Endometrium (tissue), 2 donors: Measurements from ENCODE around the gene PPP1R12B.
"Not testable (repeated sequence)": the region's sequence is repeated elsewhere in the genome, so short reads cannot be mapped to it uniquely, and the experiment has no call there.

Experiments
- FAIRE-seq: peaks from 2 replicates; lab custom pipeline; 2012; peaks lifted over from hg19 to GRCh38; lab: Jason Lieb, UNC
- donor health status: control.
- donor health status: control.

The PPP1R12B gene

DNA sequence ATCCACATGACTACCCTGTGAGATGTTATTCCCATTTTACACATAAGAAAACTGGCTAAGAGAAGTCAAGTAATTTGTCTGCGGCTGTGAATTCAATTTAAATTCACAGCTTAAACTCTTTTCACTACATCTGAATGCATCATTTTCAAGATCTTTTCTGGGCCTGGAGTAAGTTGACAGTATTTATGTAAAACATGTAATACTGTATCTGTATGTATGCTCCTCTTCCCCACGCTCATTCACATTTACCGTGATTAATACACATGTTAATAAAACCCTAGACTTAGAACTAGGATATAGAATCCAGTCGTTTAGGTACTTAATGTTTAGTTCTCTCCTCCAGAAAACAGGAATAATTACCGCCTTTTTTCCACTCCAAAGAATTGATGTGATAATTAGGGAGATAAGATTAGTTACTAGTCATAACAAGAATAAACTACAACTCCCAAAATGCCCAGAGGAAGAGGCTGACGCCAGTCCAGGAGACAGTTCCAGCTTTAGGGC lies 442 bp upstream of the PPP1R12B start:
- no peak for FAIRE-seq

DNA sequence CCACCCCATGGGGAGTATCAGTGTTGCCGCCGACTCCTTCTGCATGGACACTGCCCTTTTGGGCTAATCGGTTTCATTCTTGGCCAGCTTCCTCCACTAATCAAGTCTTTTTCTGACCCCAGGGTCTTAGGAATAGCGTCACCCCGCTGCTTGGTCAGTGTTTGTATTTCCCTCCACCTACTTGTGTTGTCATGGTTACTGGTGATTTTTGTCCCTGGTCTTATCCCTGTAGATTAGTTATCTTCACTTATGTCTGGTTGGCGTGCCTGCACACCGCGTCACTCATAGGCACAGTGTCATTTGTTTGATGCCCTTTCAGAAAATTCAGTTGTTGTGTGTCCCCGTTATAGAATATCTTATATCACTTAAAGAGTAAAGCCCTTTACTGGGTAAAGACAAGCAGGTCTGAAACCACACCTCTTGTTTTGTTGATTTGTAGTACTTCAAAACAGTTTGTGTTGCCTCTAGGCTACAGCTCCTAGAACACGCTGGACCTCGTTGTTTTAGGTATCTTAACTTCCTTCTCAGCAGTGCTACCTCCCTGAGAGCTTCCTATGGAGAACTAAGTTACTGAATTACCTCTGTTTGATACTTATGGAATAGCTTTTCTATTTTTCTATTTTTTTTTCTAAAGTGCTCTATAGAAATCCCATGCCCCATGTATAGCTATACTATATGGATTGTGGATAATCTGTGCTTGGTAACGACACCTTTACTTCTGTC lies 868 bp downstream of the PPP1R12B start:
- no peak for FAIRE-seq

DNA sequence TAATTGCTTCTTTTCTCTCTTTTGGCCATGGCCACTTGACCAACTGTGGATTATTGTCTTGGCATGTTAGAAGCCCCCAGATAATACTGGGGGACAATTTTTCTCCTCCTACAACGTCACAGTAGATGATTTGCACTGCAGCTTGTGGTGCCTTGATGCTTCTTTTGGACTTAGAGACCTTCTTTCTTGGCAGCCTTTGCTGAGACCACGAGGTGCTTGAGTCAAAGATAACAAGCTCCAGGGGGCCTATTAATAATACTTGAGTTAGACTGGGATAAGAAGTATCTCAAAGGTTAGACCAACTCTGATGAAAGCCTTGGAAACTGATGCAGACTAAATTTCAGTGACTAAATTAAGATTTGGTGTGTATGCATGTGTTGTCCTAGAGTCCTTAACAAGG lies 3.2 kb downstream of the PPP1R12B start:
- FAIRE-seq = no peak

DNA sequence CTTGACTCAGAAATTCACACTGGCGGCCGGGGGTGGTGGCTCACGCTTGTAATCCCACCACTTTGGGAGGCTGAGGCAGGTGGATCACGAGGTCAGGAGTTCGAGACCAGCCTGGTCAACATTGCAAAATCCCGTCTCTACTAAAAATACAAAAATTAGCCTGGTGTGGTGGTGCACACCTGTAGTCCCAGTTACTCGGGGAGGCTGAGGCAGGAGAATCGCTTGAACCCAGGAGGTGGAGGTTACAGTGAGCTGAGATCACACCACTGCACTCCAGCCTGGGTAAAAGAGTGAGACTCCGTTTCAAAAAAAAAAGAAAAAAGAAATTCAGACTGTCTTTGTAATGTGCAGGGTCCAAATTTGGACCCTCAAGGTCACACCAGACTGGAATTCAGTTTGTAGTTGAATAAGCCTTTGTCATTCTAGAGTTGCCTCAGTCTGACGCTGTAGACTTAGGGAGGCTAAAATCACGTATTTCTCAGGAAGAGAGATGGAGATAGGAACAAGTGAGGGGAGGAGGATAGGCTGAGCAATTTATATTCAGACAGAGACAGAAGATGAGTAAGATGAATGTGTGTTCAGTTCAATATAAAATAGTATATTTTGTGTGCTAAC lies 4.2 kb downstream of the PPP1R12B start:
- FAIRE-seq = not testable (repeated sequence)

DNA sequence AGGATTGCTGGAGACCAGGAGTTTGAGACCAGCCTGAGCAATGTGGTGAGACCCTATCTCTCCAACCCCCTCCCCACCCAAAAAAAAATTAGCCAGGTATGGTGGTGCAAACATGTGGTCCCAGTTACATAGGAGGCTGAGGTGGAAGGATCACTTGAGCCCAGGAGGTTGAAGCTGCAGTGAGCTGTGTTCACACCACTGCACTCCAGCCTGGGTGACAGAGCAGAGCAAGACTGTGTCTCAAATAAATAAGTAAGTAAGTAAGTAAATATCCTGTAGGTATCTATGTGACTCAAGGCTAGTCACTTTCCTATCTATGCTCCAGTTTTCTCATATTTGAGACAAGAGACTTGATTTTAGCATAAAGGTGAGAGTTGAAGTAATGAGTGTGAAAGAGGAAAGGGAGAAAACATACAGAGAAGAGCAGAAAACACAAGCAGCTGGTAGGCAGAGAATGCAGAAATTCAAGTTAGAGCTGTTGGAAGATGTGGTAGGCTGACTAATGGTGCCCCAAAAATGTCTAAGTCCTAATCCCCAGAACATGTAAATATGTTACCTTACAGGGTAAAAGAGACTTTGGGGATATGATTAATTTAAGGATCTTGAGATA lies 7.5 kb downstream of the PPP1R12B start:
- FAIRE-seq = no peak

DNA sequence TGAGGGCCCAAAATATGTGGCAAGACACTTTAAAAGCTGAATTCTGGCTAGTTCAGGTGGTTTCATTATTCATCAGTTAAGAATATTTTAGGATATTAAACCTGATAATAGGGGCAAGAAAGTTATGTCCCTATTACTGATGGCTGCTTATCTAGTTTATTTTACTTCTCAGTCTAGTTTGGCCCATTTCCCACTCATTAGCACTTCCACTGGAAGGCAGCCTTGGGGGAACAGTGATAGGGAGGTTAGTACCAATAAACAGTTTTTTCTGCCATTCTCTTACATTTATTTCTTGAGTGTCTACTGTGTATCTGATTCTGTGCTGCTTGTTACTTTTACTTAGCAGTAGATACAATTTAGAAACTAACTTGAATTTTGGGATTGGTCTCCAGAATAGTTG lies 9.0 kb downstream of the PPP1R12B start:
- FAIRE-seq = no peak

DNA sequence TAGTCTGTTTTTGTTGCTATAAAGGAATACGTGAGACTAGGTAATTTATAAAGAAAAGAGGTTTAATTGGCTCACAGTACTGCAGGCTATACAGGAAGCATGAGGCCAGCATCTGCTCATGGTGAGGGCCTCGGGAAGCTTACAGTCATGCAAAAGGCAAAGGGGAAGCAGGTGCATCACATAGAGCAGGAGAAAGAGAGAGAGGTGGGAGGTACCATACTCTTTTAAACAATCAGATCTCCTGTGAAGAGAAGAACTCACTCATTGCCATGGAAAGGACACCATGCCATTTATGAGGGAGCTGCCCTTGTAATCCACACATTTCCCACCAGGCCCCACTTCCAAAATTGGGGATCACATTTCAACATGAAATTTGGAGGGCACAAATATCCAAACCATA lies 12.7 kb downstream of the PPP1R12B start:
- FAIRE-seq = no peak

DNA sequence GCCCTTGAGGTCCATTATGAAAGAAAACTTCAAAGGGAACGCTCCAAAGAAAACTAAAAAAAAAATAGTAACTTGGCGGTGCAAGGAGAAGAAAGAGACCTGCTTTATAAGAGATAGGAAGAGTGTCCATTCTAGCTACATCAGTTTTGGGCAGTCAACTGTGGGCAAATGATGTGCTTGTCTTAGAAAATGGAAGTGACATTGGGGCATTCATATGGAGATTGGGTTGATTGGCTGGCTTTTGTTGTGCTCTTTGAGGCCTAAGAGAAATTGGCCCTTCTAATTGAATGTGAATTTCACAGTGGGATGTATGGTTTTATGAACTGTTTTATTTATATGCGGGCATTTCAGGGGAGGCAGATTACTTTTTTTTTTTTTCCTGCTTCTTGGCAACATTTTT lies 13.2 kb downstream of the PPP1R12B start:
- no peak for FAIRE-seq

DNA sequence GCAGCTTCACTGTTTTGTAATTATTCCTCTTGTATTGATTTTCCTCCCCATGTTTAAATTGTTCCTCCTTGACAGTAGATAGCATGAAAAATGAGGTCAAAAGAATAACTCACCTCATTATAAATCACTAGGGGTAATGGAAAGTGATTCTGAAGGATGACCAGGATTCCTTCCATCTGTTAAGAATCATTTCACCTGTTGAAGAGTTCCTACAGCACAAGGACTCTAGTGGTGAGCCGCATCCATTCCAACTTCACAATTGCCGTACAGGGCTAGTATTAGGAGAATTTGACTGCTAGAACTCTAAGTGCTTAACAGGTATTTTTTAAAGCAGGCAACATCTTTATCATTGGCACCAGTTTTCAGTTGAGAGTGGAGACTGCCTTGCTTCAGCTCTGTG lies 13.7 kb downstream of the PPP1R12B start:
- no peak for FAIRE-seq

DNA sequence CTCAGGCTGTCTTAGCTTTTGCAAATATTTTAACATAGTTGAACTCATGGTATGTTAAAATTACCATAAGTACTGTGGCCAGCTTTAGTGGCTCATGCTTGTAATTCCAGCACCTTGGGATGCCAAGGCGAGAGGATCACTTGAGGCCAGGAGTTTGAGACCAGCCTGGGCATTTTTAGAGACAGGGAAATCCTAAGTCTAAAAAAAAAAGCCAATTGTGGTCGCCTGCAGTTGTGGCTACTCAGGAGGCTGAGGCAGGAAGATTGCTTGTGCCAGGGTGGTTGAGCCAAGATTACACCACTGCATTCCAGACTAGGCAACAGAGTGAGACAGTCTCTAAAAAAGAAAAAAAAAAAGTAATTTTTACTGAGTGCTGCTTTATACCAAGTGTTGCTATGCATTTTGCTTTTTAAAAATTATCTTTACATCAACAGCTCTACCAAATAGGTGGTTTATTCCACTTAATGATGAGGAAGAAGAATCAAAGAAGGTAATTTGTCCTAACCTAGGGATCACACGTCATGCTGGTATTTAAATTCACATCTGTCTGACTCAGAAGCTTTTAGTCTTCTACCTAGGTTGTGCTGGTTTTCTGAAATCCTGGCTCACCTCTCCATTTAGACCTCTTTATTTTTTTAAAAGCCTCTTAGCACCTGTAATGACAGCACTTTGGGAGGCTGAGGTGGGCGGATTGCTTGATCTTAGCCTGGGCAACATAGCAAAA lies 16.8 kb downstream of the PPP1R12B start:
- no peak for FAIRE-seq

DNA sequence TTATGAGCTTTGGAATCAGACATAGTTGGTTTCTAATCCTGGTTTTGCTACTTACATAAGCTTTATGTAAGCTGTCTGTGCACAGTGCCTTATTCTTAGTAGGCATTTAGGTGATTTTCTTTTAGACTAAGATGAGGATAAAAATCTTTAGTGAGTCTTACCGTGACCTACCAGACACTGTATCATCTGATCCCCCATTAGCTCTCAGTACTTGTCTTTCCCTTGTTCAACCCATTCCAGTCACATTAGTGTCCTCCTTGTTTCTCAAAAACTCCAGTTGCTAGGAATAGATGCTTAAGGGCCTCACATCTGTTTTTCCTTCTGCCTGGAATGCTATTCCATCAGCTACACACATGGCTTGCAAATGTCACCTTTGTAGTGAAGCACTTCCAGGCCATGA lies 18.8 kb downstream of the PPP1R12B start:
- no peak for FAIRE-seq

DNA sequence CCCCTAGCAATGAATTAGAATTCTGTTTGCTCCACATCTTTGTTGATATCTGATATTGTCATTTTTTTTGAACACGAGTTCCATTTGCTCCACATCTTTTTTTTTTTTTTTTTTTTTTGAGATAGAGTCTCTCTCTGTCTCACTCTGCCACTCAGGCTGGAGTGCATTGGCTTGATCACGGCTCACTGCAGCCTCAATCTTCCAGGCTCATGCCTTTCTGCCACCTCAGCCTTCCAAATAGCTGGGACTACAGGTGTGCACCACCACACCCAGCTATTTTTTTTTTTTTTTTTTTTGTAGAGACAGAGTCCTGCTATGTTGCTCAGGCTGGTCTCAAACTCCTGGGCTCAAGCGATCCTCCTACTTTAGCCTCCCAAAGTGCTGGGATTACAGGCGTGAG lies 22.4 kb downstream of the PPP1R12B start:
- FAIRE-seq = not testable (repeated sequence)

DNA sequence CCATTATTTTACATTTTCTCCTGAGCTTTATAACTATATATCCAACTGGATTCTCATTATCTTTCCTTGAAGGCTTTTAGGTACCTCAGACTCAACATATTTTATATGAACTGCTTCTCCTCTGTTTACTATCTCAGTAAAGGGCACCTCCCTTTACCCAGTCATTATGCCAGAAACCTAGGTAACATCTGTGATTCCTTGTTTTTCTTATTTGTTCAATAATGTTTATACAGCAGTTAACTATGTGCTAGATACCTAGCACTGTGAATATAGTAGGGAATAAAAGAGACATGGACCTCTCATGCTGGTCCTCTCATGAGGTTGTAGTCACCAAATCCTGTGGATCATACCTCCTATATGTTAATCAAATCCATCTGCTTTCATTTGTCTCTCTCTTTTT lies 25.6 kb downstream of the PPP1R12B start:
- no peak for FAIRE-seq

DNA sequence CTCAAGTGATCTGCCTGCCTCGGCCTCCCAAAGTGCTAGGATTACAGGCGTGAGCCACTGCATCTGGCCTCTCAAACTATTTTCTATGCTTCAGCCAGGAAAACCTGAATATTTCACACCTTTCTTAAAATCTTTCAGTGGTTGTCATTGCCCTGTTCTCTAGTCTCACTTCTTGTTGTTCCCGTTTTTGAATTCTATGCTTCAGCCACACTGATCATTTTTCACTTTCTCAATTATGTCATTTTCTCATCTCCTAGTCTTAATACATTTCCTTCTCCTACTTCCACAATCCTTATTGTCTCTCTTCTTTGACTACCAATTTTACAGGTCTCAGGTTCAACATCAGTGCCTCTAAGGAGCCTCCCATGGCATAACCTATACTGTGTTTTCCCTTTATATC lies 26.7 kb downstream of the PPP1R12B start:
- FAIRE-seq = not testable (repeated sequence)

DNA sequence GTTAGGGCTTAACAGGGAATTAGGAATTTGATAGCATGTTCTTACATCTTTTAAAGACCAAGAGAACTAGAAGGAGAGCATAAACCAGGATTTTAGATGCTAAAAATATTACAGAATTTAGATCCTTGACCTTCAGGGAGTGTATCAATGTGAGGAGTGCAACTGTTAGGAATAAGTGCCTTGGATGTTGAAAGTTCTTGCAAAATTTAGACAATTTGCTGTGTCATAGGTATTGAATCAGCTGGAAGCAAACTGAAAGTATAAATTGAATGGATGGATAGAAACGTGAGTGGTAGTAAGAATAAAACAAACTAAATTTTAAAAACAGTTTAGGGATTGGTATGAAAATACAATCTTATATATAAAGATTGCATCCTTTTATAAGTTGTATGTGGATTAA lies 27.7 kb downstream of the PPP1R12B start:
- no peak for FAIRE-seq

DNA sequence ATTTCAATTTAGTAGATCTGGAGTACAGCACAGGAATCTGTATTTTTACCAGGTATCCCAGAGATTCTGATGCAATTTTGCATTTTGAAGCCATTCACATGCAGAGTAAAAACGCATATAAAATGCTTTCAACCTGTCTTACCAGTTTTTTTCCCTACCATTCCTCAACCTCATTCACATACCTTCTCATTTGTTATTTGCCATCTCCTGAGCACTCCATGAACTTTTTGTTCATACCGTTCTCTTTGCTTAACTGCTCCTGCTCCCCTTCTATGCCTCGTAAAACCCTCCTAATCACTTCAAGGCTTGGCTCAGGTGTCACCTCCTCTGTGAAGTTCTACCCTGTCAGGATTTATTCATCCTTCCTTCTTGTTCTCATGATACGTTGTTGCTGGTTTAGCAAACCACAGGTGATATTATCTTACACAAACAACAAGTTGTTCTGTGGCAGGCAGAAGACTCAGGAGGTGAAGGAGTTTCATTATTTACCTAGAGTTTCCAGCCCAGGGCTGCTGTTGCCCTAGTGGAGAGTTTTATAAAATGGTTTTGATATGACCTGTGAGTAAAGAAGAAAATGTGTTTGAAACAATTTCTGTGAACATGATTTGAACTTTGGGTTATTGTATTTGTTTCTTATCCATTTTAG lies 31.5 kb downstream of the PPP1R12B start:
- FAIRE-seq = not testable (repeated sequence)

DNA sequence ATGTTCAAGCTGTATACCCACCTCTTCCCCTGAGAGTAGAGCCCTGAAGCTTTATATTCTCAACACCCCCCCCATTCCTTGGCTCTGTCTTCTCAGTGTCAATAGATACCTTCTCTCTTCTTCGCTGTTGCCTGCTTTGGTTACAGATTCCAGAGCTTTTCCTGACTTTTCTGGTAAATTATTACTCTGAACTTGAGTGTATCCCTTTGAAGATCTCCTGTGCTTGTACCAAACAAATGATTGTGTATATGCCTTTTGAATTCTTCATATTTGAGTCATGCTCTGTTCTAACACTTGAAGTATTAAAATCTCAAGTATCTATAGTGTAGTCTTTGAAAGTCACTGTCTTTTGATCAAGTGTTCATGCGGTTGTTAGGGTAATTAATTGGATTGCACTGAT lies 32.0 kb downstream of the PPP1R12B start:
- FAIRE-seq = not testable (repeated sequence)

DNA sequence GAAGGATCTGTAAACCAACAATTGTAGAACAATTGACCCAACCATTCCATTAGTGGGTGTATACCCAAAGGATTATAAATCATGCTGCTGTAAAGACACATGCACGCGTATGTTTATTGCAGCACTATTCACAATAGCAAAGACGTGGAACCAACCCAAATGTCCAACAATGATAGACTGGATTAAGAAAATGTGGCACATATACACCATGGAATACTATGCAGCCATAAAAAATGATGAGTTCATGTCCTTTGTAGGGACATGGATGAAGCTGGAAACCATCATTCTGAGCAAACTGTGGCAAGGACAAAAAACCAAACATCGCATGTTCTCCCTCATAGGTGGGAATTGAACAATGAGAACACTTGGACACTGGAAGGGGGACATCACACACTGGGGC lies 33.4 kb downstream of the PPP1R12B start:
- FAIRE-seq = not testable (repeated sequence)

DNA sequence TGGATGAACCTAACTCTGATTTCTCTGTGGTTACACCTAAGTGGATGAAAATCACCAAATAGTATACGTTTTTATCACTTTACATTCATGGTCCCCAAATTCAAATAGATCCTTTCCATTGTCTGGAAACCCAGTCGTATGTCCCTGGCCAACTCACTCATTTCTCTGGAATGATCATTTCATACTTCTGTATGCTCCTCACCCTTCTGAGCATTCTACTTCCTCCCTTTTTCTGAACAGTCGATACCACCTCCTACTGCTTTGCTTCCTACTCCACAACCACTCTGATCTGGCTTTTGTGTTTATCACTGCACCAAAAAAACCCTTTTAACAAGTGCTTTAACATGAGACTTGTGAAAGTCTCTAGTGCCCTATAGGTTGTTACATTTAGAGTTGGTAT lies 47.3 kb downstream of the PPP1R12B start:
- FAIRE-seq = not testable (repeated sequence)

DNA sequence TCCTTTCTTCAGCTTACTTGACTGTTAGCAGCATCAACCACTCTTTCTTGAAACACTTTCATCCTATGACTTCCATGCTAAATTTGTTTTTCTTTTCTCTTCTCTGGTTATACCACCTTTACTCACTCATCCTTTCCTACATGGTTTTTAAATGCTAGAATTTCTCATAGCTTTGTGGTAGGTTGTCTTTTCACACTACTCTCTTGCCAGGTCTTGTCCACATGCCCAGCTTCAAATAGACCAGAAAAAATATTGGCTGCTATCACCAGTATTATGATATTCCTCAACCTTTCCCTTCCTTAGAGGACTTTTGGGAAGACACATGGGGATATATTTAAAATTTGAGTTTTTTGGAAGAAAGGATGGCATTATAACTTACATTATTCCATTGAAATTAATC lies 48.8 kb downstream of the PPP1R12B start:
- no peak for FAIRE-seq

DNA sequence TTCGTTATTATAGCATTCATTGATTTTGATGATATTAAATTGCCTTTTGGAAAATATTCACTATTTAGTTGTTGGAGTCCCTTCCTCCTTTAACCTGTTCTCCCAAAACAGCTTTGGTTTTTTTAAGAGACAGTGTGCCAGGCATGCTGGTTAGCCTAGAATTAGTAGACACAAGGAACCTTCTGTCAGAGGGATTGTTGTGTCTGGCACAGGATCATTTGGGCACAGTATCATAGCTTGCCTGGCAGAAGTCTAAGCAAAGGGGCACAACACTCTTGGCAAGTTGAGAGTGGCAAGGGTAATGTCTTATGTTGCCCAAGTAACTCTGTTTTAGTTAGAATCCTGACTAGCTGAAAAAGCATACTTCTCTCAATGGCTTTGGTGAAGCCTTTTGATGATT lies 49.9 kb downstream of the PPP1R12B start:
- FAIRE-seq = not testable (repeated sequence)

DNA sequence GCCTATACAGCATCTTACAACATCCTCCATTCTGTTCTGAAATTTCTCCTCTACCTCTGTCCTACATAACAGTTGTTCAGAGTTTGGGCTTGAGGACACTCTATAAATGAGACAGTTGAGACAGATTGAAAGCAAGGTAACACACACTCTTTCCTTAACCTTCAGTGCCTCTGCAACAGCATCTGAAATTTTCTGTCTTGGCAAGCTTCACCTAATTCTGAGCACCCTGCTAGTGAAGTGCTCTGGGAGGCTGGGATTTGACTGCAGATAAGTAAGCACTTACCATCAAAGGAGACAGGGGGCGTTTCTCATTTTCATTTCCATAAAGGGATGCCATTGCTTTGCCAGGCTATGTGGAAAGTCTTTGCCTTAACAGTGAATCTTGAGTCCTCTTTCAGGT lies 53.3 kb downstream of the PPP1R12B start:
- FAIRE-seq = not testable (repeated sequence)
